Activated CD8-positive, alpha-beta memory T cell treated with anti-CD3 and anti-CD28 coated beads, Interleukin-2, amount 50 U/mL, for 24 hours (primary cell): ENCODE measurements around the gene EEIG2.
A peak's percentile ranks its signal among the peaks of the same experiment; 100 is the strongest.
"Not testable (repeated sequence)": the region's sequence is repeated elsewhere in the genome, so short reads cannot be mapped to it uniquely, and the experiment has no call there.

Experiments
- DNase-seq: peaks from one replicate; pipeline ENCODE4 v3.0.0-alpha.2; 2020; ENCODE audit errors: extremely low read depth

EEIG2 gene

GRCh38 chr1:108547493-108547892, 12.4 kb upstream of the EEIG2 start:
- not testable (repeated sequence) for DNase-seq

- no peak for DNase-seq
These were observed 8.6 kb upstream of the EEIG2 start for GRCh38 chr1:108551137-108551862.

GRCh38 chr1:108553905-108554304, 6.0 kb upstream of the EEIG2 start:
- no peak for DNase-seq

GRCh38 chr1:108554682-108555427, 5.0 kb upstream of the EEIG2 start:
- no peak for DNase-seq

GRCh38 chr1:108556066-108556465, 3.8 kb upstream of the EEIG2 start:
- no peak for DNase-seq

GRCh38 chr1:108556499-108556898, 3.4 kb upstream of the EEIG2 start:
- DNase-seq = no peak

GRCh38 chr1:108557296-108557695, 2.6 kb upstream of the EEIG2 start:
- no peak for DNase-seq

- no peak for DNase-seq
These were observed 431 bp downstream of the EEIG2 start for GRCh38 chr1:108560189-108560873.

GRCh38 chr1:108560874-108561459, 1.1 kb downstream of the EEIG2 start:
- DNase-seq = no peak

GRCh38 chr1:108561689-108562326, 1.9 kb downstream of the EEIG2 start:
- peak; percentile 41 for DNase-seq

- no peak for DNase-seq
These were observed 3.9 kb downstream of the EEIG2 start for GRCh38 chr1:108563808-108564207.

- DNase-seq = no peak
These were observed 5.2 kb downstream of the EEIG2 start for GRCh38 chr1:108565081-108565480.

- DNase-seq = no peak
These were observed 5.6 kb downstream of the EEIG2 start for GRCh38 chr1:108565512-108565911.

- no peak for DNase-seq
These were observed 8.7 kb downstream of the EEIG2 start for GRCh38 chr1:108568589-108568988.

GRCh38 chr1:108569097-108569728, 9.3 kb downstream of the EEIG2 start:
- no peak for DNase-seq

- DNase-seq = no peak
These were observed 10.2 kb downstream of the EEIG2 start for GRCh38 chr1:108570128-108570527.

- no peak for DNase-seq
These were observed 11.1 kb downstream of the EEIG2 start for GRCh38 chr1:108570998-108571401.

- no peak for DNase-seq
These were observed 12.3 kb downstream of the EEIG2 start for GRCh38 chr1:108572182-108572581.

- no peak for DNase-seq
These were observed 13.3 kb downstream of the EEIG2 start for GRCh38 chr1:108573183-108573582.

GRCh38 chr1:108574008-108574407, 14.1 kb downstream of the EEIG2 start:
- DNase-seq = no peak

- DNase-seq = no peak
These were observed 15.5 kb downstream of the EEIG2 start for GRCh38 chr1:108575375-108575774.
